Measurements from ENCODE around the gene CAPN11. TPM values are rescaled to one million over a fixed set of nuclear protein-coding genes. Genes with fewer than 3 reads are reported as not detected.

The CAPN11 gene
- total RNA-seq, 2 donors from 2014 or later = 0.16 to 0.44 TPM

DNA sequence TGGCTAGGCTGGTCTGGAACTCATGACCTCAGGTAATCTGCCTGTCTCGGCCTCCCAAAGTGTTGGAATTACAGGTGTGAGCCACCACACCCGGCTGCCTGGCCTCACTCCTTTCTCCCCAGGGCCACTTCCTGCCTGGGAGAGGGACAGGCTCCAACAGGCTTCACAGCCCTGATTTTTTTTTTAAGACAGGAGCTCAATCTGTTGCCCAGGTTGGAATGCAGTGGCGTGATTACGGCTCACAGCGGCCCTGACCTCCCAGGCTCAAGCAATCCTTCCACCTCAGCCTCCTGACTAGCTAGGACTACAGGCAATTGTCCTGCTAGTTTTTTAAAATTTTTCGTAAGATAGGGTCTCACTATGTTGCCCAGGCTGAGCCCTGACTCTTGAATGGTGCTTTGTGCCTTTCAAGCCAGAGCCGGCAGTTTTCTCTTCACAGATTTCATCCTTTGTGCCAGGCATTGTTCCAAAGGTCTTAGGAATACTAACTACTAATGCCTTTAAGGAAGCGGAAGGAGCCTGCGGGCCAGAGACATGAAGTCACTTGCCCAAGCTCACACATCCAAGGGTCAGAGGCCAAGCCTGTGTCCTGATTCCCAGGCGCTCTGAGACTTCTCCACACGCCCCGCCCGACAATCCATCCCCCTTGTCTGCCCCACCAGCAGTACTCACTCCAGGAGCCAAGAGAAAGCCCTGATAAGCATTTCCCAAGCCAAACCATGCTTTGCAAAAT lies 19.2 kb downstream of the CAPN11 start:
- H3K4me3 ChIP-seq = no peak overlapping the region
- H3K27ac ChIP-seq = peak overlapping the region; percentile 42 to 53
- no peaks in the 10 kb centered on the region for H3K36me3 ChIP-seq
- TF ChIP-seq, protein P1, sequence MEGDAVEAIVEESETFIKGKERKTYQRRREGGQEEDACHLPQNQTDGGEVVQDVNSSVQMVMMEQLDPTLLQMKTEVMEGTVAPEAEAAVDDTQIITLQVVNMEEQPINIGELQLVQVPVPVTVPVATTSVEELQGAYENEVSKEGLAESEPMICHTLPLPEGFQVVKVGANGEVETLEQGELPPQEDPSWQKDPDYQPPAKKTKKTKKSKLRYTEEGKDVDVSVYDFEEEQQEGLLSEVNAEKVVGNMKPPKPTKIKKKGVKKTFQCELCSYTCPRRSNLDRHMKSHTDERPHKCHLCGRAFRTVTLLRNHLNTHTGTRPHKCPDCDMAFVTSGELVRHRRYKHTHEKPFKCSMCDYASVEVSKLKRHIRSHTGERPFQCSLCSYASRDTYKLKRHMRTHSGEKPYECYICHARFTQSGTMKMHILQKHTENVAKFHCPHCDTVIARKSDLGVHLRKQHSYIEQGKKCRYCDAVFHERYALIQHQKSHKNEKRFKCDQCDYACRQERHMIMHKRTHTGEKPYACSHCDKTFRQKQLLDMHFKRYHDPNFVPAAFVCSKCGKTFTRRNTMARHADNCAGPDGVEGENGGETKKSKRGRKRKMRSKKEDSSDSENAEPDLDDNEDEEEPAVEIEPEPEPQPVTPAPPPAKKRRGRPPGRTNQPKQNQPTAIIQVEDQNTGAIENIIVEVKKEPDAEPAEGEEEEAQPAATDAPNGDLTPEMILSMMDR (IDR thresholded peaks at IDR 0.05) = no peak
- no peaks in the 10 kb centered on the region for H3K9me3 ChIP-seq
- peaks cover 0 to 28% of the 10 kb centered on the region in 2 donors for H3K4me1 ChIP-seq
- H3K27me3 ChIP-seq = no peaks in the 10 kb centered on the region
- DNase-seq (ENCODE audit: low spot score) = peak; percentile 94

DNA sequence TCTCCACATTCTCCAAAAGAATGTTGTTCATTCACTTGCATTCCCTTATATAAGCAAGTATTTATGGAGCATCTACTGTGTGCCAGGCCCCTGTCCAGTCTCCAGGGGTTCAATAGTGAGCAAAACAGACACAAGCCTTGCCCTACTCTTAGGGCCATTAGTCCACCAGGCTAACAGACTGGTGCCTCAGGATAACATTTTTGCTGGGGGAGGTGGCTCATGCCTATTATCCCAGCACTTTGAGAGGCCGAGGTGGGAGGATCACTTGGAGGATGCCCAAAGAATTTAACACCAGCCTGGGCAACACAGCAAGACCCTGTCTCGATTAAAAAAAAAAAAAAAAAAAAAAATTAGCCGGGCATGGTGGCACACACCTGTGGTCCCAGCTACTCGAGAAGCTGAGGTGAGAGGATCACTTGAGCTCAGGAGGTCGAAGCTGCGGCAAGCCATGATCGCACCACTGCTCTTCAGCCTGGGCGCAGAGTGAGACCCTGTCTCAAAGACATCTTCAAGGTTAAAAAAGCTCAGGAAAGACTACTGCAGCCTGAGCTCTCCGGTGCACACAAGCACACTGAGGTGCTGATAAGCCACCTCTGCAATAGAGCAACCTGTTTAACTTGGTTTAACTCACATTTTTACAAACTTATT lies 19.9 kb downstream of the CAPN11 start:
- DNase-seq (ENCODE audit: low spot score) = no peak
- Histone ChIP-seq H3K4me1 (peaks cover 0 to 26% of the 10 kb centered on the region in 2 donors), H3K27ac (peak overlapping the region; percentile 42 to 53), H3K4me3 (no peak overlapping the region), H3K36me3 (no peaks in the 10 kb centered on the region), H3K9me3 (no peaks in the 10 kb centered on the region), H3K27me3 (no peaks in the 10 kb centered on the region)
- TF ChIP-seq, protein P1 (IDR thresholded peaks at IDR 0.05) = no peak

- H3K27ac ChIP-seq = peak overlapping the region in 1 of 2 donors; percentile 19
These were observed 20.5 kb downstream of the CAPN11 start for GRCh38 chr6:44179072-44179536.

DNA sequence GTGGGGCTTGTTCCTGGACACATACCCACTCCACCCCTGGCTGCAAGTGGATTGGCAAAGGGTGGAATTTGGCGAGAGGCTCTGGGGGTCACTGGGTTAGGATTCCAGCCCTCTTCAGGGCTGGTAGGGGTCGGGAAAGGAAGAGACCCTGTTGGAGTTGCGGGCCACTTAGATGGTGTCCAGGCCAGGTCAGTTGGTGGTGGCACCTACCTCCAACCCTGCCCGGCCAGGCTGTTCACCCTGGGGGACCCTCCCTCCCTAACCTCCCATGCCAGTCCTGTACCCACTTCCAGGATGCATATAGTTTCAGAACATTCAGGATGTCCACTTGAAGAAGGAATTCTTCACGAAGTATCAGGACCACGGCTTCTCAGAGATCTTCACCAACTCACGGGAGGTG lies 21.0 kb downstream of the CAPN11 start:
- Histone ChIP-seq H3K27ac (no peak overlapping the region), H3K4me3 (no peak overlapping the region), H3K4me1 (peaks cover 0 to 26% of the 10 kb centered on the region in 2 donors), H3K27me3 (no peaks in the 10 kb centered on the region), H3K9me3 (no peaks in the 10 kb centered on the region), H3K36me3 (no peaks in the 10 kb centered on the region)
- DNase-seq (ENCODE audit: low spot score) = no peak
- TF ChIP-seq, protein P1 (IDR thresholded peaks at IDR 0.05) = no peak

More at GRCh38 chr6:44179072-44179536, 20.5 kb downstream of the CAPN11 start:
- DNase-seq (ENCODE audit: low spot score) = no peak
- Histone ChIP-seq H3K27me3 (no peaks in the 10 kb centered on the region), H3K4me3 (no peak overlapping the region), H3K4me1 (peaks cover 0 to 26% of the 10 kb centered on the region in 2 donors), H3K9me3 (no peaks in the 10 kb centered on the region), H3K36me3 (no peaks in the 10 kb centered on the region)
- TF ChIP-seq, protein P1 (IDR thresholded peaks at IDR 0.05) = no peak

DNA sequence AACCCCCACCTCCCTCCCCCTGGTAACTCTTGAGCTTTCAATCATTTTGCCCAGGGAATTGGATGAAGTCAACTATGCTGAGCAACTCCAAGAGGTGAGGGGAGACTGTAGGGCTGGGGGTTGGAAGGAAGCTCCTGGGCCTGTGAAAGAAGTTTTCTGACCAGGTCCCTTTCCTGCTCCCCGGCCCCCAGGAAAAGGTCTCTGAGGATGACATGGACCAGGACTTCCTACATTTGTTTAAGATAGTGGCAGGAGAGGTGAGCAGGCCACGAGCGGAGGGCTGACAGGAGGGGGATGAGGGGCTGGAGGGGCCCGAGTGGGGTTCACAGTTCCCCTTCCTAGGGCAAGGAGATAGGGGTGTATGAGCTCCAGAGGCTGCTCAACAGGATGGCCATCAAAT lies 21.8 kb downstream of the CAPN11 start:
- no peak for DNase-seq (ENCODE audit: low spot score)
- TF ChIP-seq, protein P1 (IDR thresholded peaks at IDR 0.05) = no peak

More for the DNA sequence above, 21.8 kb downstream of the CAPN11 start:
- H3K27me3 ChIP-seq = no peaks in the 10 kb centered on the region
- no peaks in the 10 kb centered on the region for H3K36me3 ChIP-seq
- H3K9me3 ChIP-seq = no peaks in the 10 kb centered on the region
- H3K4me3 ChIP-seq = no peak overlapping the region
- peaks cover 0 to 26% of the 10 kb centered on the region in 2 donors for H3K4me1 ChIP-seq
- H3K27ac ChIP-seq = no peak overlapping the region

Measured in right atrium auricular region (tissue), 2 donors.